HCT116 (cell line): ENCODE measurements around the gene SEC16A.

Experiments used
- CTCF ChIP-seq, 3 experiments: fragments of 200-600 bp in 1 of 3; sonication (generic) in 1 of 3; IDR thresholded peaks in 2 of 3; conservative IDR thresholded peaks in 1 of 3; 2 replicates each; pipeline ENCODE4 v1.5.1; 2012 to 2017; ENCODE audit warnings: low read depth in 2 of 3, low read length in 2 of 3, antibody characterized with exemption in 1 of 3, borderline replicate concordance in 1 of 3, control low read depth in 1 of 3, mild to moderate bottlenecking in 1 of 3, mixed read lengths in 1 of 3, mixed run types in 1 of 3, moderate library complexity in 1 of 3; ENCODE audit not compliant: insufficient read depth in 1 of 3
- EZH2 ChIP-seq: fragments of 200-600 bp; sonication (generic); IDR thresholded peaks from 2 replicates; pipeline ENCODE4 v1.6.1; 2017; ENCODE audit warnings: antibody characterized with exemption, mixed run types
- RAD21 ChIP-seq: IDR thresholded peaks from 2 replicates; pipeline ENCODE4 v1.6.1; 2012; ENCODE audit warnings: low read depth, mild to moderate bottlenecking
- SRF ChIP-seq: IDR thresholded peaks from 2 replicates; pipeline ENCODE4 v1.6.1; 2012; ENCODE audit warnings: low read depth
- TF ChIP-seq, protein P1 (sequence below): IDR thresholded peaks from 2 replicates; pipeline ENCODE4 v1.6.1; 2012
- TF ChIP-seq, protein P2 (sequence below): IDR thresholded peaks from 2 replicates; pipeline ENCODE4 v1.6.1; 2012; ENCODE audit warnings: low read depth

DNA sequence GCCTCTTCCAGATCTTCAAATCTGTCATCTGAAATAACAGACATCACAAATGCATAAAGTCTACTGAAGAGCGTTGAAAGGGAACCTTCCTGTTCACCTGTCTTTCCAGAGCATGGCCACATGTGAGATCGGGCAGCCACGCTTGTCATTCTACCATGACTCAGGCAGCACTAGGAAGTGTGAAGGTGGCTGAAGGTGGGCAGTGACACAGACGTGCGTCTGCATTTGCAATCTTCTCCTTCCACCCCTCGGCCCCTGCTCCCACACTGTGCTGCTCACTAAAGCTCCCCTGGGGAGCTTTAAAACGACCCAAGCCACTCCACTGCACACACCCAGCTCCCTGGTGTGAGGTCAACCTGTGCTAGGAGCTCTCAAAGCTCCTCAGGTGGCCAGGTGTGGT, 74.9 kb downstream of the SEC16A start:
- no peak for TF ChIP-seq RAD21
- no peak for TF ChIP-seq SRF
- no peak for TF ChIP-seq EZH2
- TF ChIP-seq, protein P1, sequence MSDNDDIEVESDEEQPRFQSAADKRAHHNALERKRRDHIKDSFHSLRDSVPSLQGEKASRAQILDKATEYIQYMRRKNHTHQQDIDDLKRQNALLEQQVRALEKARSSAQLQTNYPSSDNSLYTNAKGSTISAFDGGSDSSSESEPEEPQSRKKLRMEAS, result no peak
- TF ChIP-seq, protein P2, sequence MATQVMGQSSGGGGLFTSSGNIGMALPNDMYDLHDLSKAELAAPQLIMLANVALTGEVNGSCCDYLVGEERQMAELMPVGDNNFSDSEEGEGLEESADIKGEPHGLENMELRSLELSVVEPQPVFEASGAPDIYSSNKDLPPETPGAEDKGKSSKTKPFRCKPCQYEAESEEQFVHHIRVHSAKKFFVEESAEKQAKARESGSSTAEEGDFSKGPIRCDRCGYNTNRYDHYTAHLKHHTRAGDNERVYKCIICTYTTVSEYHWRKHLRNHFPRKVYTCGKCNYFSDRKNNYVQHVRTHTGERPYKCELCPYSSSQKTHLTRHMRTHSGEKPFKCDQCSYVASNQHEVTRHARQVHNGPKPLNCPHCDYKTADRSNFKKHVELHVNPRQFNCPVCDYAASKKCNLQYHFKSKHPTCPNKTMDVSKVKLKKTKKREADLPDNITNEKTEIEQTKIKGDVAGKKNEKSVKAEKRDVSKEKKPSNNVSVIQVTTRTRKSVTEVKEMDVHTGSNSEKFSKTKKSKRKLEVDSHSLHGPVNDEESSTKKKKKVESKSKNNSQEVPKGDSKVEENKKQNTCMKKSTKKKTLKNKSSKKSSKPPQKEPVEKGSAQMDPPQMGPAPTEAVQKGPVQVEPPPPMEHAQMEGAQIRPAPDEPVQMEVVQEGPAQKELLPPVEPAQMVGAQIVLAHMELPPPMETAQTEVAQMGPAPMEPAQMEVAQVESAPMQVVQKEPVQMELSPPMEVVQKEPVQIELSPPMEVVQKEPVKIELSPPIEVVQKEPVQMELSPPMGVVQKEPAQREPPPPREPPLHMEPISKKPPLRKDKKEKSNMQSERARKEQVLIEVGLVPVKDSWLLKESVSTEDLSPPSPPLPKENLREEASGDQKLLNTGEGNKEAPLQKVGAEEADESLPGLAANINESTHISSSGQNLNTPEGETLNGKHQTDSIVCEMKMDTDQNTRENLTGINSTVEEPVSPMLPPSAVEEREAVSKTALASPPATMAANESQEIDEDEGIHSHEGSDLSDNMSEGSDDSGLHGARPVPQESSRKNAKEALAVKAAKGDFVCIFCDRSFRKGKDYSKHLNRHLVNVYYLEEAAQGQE, result no peak
- no peak for TF ChIP-seq CTCF (IDR thresholded peaks at IDR 0.05 in 2 of 3, conservative IDR thresholded peaks at IDR 0.05 in 1 of 3; ENCODE audit: borderline replicate concordance in 1 of 3, insufficient read depth in 1 of 3, low read depth in 2 of 3, low read length in 2 of 3)
